SK-MEL-5 (cell line): Measurements from ENCODE around the gene KCNK17. TPM values are rescaled to one million over a fixed set of nuclear protein-coding genes. Genes with fewer than 3 reads are reported as not detected.

Experiments
- DNase-seq: peaks from one replicate; pipeline ENCODE4 v3.0.0-alpha.2; 2016; ENCODE audit warnings: low read depth, low spot score
- in situ Hi-C: cut with HindIII; loops from 2 replicates; pipeline ENCODE4 v1.10.0; 2016; ENCODE audit warnings: low sequenced_read_pairs, high pct_unique_total_duplicates, low pct_unique_long_range_greater_than_20kb
- polyA plus RNA-seq, 2 experiments: library from polyadenylated mRNA; depleted of rRNA; stranded (reverse); fragments of >200 nt; gene quantifications; 2 replicates each; pipeline ENCODE4 v1.2.3, GENCODE V29; 2015
- total RNA-seq: library from RNA; depleted of rRNA; stranded (reverse); fragments of >200 nt; shearing (Covaris generic); gene quantifications from 2 replicates; pipeline ENCODE4 v1.2.3, GENCODE V29; 2014; rRNA removed

The KCNK17 gene, protein sequence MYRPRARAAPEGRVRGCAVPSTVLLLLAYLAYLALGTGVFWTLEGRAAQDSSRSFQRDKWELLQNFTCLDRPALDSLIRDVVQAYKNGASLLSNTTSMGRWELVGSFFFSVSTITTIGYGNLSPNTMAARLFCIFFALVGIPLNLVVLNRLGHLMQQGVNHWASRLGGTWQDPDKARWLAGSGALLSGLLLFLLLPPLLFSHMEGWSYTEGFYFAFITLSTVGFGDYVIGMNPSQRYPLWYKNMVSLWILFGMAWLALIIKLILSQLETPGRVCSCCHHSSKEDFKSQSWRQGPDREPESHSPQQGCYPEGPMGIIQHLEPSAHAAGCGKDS
- total RNA-seq, result not detected in 2 replicates
- polyA plus RNA-seq (2015; cell fraction: cytosol; rRNA removed), result not detected in 2 replicates
- not detected in 2 replicates for polyA plus RNA-seq (2015; cell fraction: nucleus; rRNA removed)

DNA sequence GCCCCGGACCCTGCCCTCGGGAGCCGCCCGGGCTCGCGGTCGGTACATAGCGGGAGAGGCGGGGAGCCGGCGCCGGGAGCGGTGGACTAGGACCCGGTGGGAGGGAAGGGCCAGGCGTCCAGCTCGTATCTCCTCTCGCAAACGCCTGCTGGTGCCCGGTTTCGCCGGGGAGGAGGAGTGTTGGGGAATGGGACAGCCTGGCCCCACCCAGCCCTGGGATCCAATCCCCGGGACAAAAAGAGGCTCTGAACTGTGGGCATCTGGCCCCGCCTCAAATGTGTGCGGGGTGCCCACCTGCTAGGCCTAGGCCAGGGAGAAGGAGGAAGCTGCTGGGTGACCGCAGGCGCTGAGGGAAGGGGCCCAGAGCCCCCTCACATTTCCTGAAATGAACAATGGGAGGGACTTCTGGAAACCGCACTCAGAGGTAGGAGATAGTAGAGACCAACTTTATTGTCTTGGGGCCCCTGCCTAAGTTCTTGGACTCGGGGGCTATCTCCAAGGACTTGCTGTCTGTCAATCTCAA is at the start of gene KCNK17:
TSS of gene KCNK17 (minus strand) at position 147 of the 523 bp plus-strand sequence. CDS start at position 48, 99 bp downstream.
- in situ Hi-C loops, result no loop called here
- no peak for DNase-seq

DNA sequence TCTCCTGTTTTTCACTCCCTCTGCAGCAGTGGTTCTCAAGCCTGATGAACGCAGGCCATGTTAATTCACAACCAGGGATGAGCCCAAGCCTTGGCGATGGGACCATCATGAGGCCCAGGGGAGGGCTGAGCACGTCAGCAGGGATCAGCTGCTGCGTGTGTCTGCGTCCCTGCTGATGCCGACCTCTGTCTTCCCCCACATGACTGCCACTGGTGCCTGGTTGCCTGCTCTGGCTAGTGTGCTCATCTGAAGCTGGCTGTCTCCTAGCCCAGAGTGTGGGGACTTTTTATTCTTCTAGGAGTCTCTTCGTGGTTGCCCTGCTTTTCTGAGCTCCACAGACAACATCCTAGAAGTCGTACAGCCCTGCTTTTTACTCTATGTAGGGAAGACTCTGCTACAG is 49.1 kb upstream of the KCNK17 start:
- in situ Hi-C loops, result no loop called here
- peak; percentile 23 for DNase-seq

DNA sequence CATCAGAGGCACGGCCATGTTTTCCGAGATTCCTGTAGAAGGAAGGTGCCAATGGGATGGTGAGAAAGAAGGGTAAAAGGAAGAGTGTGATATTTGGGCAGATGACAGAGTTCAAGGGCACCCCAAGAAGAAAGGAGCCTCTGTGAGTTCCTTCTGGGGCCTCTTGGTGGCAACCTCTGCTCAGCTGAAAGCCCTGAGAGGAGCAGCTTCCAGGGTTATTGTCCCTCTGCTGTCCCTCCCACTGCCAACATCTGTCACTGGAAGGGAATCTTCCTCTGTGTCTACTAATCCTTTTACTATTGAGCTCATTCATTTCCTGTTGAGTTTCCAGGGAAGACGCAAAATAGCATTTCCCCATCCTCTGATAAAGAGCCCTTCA is 48.3 kb upstream of the KCNK17 start:
- DNase-seq, result peak; percentile 37
- in situ Hi-C loops, result no loop called here

DNA sequence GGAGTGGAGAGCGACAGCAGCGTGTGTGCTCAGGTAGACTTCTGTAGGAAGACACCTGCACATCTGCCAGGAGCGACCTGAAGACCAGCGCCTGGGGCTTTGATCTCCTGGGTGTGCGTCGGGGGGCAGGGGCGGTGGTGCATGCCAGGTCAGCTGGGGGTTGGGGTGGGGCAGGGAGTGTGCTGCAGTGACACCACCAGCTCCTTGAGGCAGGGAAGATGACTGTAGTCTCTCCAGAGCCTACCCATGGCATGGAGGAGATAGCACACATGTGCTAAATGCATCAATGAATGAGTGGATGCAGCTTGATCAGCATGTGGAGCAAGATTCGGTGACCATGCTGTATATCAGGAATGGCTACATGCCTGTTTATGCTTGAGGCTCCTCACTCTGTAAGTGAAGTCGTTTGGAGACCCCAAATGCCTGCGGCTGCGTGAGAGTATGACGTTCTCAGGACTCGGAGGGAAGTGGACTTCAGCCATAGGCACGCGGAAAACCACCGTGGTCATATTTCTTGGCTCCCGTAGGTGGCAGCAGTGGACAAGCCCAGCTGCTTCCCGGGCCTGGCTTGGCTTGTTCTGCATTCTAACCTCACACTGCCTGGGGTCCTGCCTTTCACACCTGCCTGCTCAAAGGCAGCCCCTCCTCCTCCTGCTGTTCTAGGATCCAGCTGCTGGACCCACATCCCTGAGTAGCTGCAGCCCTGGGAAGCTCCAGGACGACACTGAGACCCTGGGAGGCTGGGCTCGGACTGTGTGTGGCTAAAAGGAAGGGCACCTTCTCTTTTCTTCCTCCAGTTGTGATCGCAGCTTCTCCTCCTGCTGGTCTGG is 47.7 kb upstream of the KCNK17 start:
- DNase-seq, result peak; percentile 71

DNA sequence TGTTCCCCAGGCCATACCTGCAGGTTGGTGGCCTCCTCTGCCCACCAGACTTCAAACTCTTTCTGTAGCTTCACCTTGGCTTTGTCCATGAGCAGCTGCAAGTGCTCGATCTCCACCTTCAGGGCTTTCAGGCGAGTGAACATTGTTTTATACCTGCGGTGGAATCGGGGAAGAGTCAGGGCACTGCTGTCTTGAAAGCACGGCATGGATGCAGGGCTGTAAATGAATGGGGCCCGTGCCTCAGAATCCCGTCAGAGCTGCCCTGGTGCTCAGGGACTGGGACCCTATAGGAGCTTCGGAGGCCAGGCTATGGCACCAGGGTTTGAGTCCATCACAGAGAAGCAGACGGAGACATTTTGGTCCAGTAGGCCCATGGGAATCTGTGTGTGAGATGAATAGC is 46.2 kb upstream of the KCNK17 start:
- DNase-seq, result no peak
- in situ Hi-C loops, result no loop called here

More for the DNA sequence above, 47.7 kb upstream of the KCNK17 start:
- in situ Hi-C loops, result no loop called here

DNA sequence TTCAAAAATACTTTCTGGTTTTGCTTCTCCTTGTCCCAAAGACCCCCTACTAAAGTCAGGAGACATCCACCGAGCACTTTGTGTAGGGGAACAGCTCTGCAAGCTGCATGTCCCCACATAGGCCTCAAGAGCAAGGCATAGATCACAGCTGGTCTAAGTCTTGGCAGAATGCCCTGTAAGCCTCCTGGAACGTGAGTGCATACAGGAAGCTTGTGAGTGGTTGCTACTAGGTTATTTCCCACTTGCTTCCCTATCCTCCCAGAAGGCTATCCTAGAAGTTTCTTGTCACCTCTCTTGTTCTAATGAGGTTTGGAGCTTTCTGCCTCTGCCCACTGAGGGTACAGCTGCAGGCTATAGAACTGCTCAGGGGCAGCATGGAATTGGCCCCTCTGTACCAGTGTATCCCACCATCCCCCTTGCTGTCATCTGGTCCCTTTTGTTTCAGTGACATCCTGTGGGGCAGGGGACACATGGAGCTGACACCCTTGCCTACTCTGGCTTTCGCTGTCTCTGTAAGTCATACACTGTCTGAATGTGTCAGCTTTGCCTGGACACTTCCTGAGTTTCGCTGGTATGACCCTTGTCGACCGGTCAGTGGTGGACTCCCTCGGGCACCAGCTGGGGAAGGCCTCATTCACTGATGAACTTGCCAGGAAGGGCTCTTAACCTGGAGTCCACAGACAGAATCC is 43.9 kb upstream of the KCNK17 start:
- DNase-seq, result no peak
- in situ Hi-C loops, result no loop called here

DNA sequence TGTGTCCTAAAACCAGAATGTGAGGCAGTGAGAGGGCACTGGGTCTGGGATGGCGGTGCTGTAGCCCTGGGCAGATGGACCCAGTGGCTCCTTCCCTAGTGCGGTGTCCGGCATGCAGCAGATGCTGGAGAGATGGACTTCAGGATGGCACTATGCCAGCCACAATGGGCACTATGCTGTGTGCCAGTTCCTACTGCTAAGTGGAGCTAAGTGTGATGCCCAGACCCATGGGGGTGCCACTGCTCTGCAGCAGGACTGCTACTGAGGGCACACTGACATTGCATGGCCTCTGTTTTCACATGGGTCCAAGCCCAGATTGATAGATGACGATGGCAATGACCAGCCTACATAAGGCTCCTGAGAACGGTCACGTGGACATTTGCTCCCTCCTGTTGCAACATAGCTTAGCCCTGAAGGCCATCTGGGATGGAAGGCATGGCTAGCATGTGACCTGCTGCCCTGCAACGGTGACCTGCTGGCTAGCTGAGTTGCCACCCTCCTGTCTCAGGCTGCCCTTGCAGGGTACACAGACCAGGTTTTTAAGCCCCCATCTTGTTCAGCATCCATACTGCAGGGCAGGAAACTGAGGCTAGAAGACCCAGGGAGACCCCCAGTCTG is 39.6 kb upstream of the KCNK17 start:
- in situ Hi-C loops, result no loop called here
- DNase-seq, result no peak

DNA sequence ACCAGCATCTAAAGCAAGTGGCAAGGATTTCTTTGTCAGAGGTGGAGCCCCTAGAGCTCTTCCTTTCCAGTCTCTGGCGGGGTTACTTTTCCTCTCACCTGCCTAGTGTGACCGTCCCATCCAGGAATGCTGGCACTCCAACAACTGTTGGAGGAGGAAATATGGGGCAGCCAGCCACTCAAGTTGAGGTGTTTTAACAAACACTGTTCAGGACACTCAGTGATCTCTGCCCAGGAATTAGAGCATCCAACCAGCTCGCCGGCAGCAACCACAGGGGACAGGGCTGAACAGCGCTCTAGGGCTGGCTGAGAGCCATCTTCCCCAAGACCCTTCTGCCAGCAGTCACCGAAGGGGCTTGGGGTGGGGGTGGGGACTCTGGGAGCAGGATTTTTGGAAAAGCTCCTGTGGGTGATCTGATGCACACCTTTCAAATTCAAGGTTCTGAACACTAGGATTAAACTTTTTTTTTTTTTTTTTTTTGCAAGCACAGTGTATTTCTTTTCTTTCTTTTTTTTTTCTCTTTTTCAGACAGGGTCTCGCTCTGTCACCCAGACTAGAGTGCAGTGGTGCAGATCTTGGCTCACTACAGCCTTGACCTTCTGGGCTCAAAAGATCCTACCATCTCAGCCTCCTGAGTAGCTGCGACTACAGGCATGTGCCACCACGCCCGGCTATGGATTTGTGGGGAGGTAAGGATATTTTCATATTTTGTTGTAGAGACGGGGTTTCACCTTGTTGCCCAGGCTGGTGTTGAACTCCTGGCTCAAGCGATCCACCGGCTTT is 36.7 kb upstream of the KCNK17 start:
- in situ Hi-C loops, result no loop called here
- DNase-seq, result no peak

DNA sequence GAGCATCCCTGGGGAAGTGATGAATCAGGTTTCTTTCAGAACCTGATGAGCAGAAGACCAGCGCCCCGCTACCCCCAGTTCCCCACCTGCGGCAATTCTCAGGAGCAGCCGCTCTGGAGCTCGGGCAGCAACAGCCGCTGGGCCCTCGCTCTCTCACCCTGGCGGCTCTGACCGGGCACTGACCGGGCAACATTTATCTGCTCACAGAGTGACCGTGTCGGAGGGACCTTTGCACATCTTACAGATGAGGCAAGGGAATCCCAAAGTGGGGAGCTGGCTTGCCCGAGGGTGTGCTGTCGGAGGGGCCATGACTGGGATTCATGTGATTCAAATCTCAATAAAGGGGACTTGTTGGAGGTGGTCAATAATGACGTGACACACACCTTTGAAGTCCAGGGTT is 34.5 kb upstream of the KCNK17 start:
- in situ Hi-C loops, result no loop called here

DNA sequence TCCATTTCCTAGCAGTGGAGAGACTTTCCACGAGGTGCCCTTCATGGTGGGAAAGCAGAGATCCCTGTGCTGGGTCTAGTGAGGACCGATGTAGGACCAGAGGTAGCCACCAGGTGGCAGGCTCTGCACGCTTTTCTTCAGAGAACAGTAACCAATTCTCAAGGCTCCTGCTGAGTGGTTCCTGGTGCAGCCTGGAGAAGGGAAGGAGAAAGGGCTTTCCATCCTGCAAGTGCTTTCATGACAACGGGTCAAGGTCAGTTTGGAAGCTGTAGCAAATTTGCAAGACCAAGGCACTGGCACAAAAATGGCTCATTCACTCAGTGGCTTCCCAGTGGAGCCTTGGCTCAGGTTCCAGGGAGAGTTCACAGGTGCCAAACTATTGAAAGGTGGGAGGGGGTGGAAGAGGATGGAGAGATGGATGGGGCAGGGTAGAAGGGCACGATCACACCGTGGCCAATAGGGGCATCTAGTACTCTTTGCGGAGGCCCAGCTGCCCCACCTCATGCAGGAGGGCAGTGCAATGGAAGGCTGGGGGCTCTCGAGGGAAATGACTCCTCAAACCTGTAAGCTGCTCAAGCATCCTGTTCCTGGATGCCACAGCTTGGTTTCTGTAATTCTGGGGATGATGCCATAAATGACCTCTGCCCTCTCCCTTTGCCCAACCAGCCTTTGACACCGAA is 33.8 kb upstream of the KCNK17 start:
- peak; percentile 76 for DNase-seq
- in situ Hi-C loops, result no loop called here

More for the DNA sequence above, 34.5 kb upstream of the KCNK17 start:
- no peak for DNase-seq

DNA sequence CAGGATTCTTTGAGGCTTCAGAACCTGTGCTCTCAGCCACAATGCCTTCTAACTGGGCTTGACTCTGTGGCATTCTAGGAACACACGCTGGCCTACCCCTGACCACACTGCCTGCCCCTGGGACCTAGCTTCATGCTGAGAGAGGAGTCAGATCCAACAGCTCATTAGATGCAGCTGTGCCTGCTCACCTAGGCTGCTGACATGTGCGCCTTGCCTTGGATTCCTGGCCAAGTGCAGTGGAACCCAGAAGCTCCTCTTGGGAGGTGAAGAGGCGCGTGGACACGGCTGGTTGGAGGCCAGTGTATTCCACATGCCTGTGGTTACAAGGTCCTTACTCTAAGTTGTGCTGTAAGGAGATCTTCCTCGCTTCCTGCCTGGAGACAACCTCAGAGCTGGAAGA is 33.0 kb upstream of the KCNK17 start:
- no peak for DNase-seq
- in situ Hi-C loops, result no loop called here

DNA sequence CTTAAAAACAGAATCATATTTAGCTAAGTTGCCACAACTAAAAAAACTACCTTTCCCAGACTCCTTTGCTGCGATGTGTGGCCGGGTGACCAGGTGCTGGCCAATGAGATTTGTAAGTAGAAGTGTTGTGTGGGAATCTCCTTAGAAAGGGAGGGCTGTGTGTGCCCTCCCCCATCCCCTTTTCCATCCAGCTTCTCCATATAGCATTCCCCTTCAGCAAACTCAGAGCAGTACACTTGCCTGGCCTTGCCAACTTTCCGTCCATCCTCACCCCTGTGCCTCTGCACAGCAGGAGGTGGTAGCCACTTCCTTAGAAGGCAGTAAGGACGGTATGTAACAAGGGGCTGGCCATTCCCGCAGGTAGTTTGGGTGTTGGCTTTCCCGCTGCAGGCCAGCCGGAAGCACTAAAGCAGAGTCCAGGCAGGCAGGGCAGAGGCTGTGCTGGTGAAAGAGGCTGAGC is 30.6 kb upstream of the KCNK17 start:
- in situ Hi-C loops, result no loop called here
- no peak for DNase-seq

DNA sequence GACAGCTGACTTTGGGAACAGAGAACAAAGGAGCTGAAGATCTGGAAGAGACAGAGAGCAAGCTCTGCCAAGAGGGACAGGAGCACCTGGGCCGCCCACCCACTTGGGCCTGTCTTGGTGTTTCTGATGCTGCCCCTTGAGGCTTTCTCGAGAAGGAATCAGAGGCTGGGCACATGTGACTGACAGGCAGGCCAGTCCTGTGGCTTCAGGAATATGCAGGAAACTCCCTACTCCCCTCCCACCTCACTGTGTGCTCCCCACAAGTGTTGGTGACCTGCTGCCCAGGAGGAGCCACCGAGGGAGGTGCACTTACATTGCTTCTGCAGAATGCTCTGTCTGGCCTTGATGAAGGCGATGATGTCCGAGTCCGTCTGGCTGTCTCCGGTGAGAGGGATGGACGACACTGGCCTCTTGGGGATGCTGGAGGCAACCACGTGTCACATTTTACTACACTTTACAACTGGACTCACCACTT is 29.2 kb upstream of the KCNK17 start:
- no peak for DNase-seq
- in situ Hi-C loops, result no loop called here

DNA sequence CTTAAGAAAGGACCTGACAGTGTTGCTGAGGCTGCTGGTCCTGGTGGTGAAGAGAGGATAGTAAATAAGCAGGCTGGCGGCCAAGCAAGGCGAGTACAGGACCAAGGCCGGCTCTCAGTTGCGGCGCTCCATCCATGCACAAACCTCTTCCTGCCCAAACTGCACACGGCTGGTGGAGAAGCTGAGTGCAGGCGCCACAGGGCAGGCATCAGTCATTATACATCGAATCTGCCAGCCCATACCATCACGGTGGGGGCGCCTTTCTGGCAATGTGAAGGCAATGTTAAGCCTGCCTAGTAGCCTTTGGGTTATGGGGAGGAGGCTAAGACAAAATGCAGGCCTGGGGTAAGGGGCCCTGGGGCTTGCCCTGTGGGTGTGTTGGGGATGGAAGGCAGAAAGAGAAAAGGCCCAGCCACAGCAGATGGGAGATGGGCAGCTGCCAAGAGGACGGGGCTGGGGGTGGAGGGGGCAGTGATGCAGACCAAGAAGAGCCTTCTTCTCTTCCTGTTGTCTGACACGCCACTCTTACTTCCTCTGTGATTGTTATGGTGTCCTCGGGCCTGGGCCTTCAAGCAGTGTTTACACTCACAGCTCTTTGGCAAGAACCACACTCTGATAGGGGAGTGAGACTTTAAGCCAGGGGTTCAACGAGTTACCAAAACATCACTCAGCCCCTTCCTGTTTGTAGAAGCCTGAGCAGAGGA is 28.6 kb upstream of the KCNK17 start:
- no peak for DNase-seq
- in situ Hi-C loops, result no loop called here

DNA sequence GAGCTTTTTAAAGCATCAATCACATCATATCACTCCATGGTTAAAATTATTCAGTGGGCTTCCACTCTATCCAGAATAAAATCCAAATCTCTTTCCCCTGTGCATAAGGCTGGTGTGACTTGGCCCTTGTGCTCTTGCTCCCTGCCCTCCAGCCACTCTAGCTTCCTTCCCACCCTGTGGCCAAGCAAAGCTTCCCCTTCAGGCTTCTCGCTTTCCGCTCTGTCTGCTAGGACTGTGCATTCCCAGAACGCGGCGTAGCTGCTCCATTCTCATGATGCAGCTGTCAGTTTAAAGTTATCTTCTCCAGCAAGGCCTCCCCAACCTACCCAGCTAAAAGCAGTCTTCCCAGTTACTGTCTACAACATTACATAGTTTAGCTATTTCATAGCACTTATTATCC is 27.7 kb upstream of the KCNK17 start:
- in situ Hi-C loops, result no loop called here
- DNase-seq, result no peak

DNA sequence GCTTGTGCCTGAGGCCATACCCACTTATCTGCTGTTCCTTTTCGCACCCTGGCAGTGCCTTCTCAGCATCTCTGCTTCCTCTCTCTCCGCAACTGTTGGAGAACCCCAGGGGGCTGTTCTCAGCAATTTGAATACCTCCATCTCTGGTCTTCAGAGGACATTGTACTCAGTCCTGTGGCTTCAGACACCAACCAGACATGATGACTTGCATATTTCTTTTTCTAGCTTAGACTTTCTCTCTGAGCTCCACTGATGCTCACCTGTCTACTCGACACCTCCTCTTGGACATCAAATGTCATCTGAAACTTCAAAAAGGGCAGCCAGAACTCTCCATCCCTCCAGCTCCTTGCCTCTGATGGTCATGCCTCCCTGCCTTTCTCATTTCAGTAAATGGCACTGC is 27.1 kb upstream of the KCNK17 start:
- in situ Hi-C loops, result no loop called here
- DNase-seq, result no peak
